MCF 10A (cell line): Measurements from ENCODE around the gene C19orf25. TPM values are rescaled to one million over a fixed set of nuclear protein-coding genes. Genes with fewer than 3 reads are reported as not detected.

Source experiments
- BruUV-seq: library from RNA; stranded (reverse); fragments of 400-500 nt; replicated peaks from 2 replicates; lab custom pipeline; 2021; lab: Mats Ljungman, UMichigan
- CTCF ChIA-PET: fragments of 300-600 bp; sonication (Branson Sonifier 250); formaldehyde crosslinking; extraction: SDS; loops from one replicate; lab custom pipeline; 2021; ENCODE audit warnings: antibody characterized with exemption, inconsistent platforms; lab: Yijun Ruan, JAX
- POLR2A ChIA-PET: fragments of 300-600, 350-650 bp; sonication (Branson Sonifier 250); formaldehyde crosslinking; extraction: SDS; loops from one replicate; lab custom pipeline; 2020; ENCODE audit warnings: antibody characterized with exemption, inconsistent platforms; lab: Yijun Ruan, JAX
- DNase-seq: peaks from one replicate; pipeline ENCODE4 v3.0.0-alpha.2; 2018; ENCODE audit not compliant: unreplicated experiment
- H3K27ac Mint-ChIP-seq: one replicate; pipeline ENCODE4 v1.8.0; 2022; ENCODE audit warnings: mild to moderate bottlenecking, low read depth, mixed read lengths; ENCODE audit not compliant: unreplicated experiment
- H3K27me3 Mint-ChIP-seq: one replicate; pipeline ENCODE4 v1.8.0; 2022; ENCODE audit warnings: mixed read lengths; ENCODE audit not compliant: insufficient read depth, unreplicated experiment
- H3K36me3 Mint-ChIP-seq: one replicate; pipeline ENCODE4 v1.8.0; 2022; ENCODE audit warnings: mild to moderate bottlenecking, moderate library complexity, mixed read lengths; ENCODE audit not compliant: insufficient read depth, unreplicated experiment
- H3K4me1 Mint-ChIP-seq: one replicate; pipeline ENCODE4 v1.8.0; 2022; ENCODE audit warnings: mixed read lengths; ENCODE audit not compliant: insufficient read depth, unreplicated experiment
- H3K4me3 Mint-ChIP-seq: one replicate; pipeline ENCODE4 v1.8.0; 2022; ENCODE audit warnings: mild to moderate bottlenecking, moderate library complexity, mixed read lengths; ENCODE audit not compliant: unreplicated experiment
- H3K9me3 Mint-ChIP-seq: one replicate; pipeline ENCODE4 v1.8.0; 2022; ENCODE audit warnings: mixed read lengths; ENCODE audit not compliant: unreplicated experiment
- intact Hi-C: fragments of 100-400 bp; cut with micrococcal nuclease; formaldehyde crosslinking; loops from 2 replicates; pipeline ENCODE4 v1.14.1; 2022
- total RNA-seq: library from RNA; stranded (reverse); gene quantifications from 2 replicates; pipeline ENCODE4 v1.2.3, GENCODE V29; 2022
- TF ChIP-seq, protein P1 (sequence below): fragments of 200-600 bp; IDR thresholded peaks from one replicate; pipeline ENCODE4 v1.8.0; 2022; ENCODE audit warnings: antibody characterized with exemption, mild to moderate bottlenecking; ENCODE audit not compliant: unreplicated experiment

The C19orf25 gene
- total RNA-seq, 1 experiment from 2014 or later, result 40.5 TPM

DNA sequence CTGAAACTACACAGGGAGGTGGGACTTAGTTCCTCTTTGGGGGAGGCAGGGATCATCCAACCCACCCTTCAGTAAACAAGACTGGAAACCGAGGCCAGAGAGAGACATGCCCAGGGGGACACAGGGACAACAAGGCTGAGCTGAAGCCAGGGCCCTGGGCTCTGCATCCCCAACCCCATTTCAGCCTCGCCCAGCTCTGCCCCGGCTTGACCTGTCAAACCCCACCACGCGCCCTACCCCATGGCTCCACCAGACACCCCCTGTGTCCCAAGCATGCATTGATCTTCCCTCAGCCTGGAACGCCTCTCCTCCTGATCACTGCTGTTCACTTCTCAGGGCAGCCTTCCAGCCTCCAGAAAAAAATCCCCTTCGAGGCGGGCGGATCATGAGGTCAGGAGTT is 31.1 kb downstream of the C19orf25 start:
- ChIA-PET POLR2A (no interaction called here), CTCF (no interaction called here)
- TF ChIP-seq, protein P1, sequence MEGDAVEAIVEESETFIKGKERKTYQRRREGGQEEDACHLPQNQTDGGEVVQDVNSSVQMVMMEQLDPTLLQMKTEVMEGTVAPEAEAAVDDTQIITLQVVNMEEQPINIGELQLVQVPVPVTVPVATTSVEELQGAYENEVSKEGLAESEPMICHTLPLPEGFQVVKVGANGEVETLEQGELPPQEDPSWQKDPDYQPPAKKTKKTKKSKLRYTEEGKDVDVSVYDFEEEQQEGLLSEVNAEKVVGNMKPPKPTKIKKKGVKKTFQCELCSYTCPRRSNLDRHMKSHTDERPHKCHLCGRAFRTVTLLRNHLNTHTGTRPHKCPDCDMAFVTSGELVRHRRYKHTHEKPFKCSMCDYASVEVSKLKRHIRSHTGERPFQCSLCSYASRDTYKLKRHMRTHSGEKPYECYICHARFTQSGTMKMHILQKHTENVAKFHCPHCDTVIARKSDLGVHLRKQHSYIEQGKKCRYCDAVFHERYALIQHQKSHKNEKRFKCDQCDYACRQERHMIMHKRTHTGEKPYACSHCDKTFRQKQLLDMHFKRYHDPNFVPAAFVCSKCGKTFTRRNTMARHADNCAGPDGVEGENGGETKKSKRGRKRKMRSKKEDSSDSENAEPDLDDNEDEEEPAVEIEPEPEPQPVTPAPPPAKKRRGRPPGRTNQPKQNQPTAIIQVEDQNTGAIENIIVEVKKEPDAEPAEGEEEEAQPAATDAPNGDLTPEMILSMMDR, result no peak
- BruUV-seq, result no TSS peak
- H3K36me3 Mint-ChIP-seq, result peaks cover 21% of the 10 kb centered on the region
- H3K4me1 Mint-ChIP-seq, result peaks cover under 1% of the 10 kb centered on the region
- DNase-seq, result no peak
- peaks cover 43% of the 10 kb centered on the region for H3K27me3 Mint-ChIP-seq
- H3K9me3 Mint-ChIP-seq, result no peaks in the 10 kb centered on the region
- H3K27ac Mint-ChIP-seq, result no peak overlapping the region
- intact Hi-C loops, result no loop called here
- H3K4me3 Mint-ChIP-seq, result no peak overlapping the region

DNA sequence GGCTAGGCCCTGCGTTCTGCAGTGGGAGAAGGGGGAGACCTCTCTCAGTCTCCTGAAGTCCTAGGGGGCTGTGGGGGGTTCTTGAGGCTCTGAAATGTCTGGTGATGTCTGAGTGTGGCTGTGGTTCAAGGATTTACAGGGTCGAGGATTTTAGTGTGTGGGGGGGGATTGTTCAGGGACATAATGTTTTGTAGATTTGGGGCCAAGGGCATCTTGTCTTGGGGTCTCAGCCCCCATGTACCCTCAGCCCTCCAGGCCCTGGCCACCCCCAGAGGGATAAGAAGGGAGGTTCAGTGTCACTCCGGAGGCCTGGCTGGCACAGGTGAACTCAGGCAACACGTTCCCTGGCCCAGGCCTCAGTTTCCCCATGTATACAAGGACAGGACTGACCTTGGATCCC is 31.5 kb downstream of the C19orf25 start:
- POLR2A ChIA-PET, result interaction anchor here (0.5 kb wide), 1 partner anchor 52 kb away, joined by 3 read pairs; no protein-coding TSS in a partner anchor

DNA sequence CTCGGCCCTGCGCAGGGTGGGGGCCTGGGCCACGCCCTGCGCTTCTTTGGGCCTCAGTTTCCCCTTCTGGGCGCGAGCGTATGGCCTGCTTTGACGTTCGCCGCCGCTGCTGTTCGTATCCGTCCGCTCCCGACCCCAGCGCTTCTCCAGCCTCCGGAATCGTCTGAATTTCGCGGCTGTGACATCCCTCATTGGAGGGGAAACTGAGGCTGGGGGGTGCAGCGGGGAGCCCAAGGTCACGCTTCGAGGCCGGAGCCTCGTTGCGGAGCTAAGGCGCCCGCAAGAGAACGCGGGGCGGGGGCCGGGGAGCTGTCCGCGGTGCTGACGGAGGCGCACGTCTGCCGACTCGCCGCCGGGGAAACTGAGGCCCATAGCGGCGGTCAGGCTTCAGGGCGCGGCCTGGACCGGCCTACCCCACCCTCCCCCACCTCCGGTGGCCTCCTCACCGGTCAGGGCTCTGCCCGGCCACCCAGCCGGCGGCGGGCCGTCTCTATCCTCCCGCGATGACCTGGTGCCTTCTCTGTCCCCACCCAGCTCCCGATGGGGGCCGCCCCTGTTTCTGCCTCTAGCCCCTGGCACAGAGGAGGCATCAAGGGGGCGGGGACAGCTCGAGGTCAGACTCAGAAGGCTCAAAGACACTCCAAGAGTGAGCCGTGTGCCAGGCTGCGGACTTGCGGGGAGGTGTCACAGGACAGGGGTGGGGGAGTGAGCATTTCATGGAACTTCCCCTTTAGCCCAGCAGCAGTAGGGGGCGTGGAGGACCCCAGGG is 32.1 kb downstream of the C19orf25 start:
- peaks cover 31% of the 10 kb centered on the region for H3K36me3 Mint-ChIP-seq
- intact Hi-C loops, result no loop called here
- no peaks in the 10 kb centered on the region for H3K9me3 Mint-ChIP-seq
- no peak for DNase-seq
- H3K4me3 Mint-ChIP-seq, result peak overlapping the region; percentile 52
- no peak overlapping the region for H3K27ac Mint-ChIP-seq
- H3K27me3 Mint-ChIP-seq, result peaks cover 43% of the 10 kb centered on the region
- BruUV-seq, result no TSS peak
- H3K4me1 Mint-ChIP-seq, result peaks cover 6% of the 10 kb centered on the region
- ChIA-PET POLR2A (interaction anchor here (0.5 kb wide), 1 partner anchor 51 kb away, joined by 3 read pairs; no protein-coding TSS in a partner anchor), CTCF (interaction anchor here (0.6 kb wide), 1 partner anchor 8 kb away, joined by 3 read pairs; no protein-coding TSS in a partner anchor)
- TF ChIP-seq, protein P1, result no peak

More for the DNA sequence above, 31.5 kb downstream of the C19orf25 start:
- intact Hi-C loops, result no loop called here
- BruUV-seq, result no TSS peak
- TF ChIP-seq, protein P1, result no peak
- Mint-ChIP-seq H3K27me3 (peaks cover 43% of the 10 kb centered on the region), H3K27ac (no peak overlapping the region), H3K4me1 (peaks cover 5% of the 10 kb centered on the region), H3K36me3 (peaks cover 25% of the 10 kb centered on the region), H3K9me3 (no peaks in the 10 kb centered on the region), H3K4me3 (peak overlapping the region; percentile 52)
- CTCF ChIA-PET, result no interaction called here
- no peak for DNase-seq

DNA sequence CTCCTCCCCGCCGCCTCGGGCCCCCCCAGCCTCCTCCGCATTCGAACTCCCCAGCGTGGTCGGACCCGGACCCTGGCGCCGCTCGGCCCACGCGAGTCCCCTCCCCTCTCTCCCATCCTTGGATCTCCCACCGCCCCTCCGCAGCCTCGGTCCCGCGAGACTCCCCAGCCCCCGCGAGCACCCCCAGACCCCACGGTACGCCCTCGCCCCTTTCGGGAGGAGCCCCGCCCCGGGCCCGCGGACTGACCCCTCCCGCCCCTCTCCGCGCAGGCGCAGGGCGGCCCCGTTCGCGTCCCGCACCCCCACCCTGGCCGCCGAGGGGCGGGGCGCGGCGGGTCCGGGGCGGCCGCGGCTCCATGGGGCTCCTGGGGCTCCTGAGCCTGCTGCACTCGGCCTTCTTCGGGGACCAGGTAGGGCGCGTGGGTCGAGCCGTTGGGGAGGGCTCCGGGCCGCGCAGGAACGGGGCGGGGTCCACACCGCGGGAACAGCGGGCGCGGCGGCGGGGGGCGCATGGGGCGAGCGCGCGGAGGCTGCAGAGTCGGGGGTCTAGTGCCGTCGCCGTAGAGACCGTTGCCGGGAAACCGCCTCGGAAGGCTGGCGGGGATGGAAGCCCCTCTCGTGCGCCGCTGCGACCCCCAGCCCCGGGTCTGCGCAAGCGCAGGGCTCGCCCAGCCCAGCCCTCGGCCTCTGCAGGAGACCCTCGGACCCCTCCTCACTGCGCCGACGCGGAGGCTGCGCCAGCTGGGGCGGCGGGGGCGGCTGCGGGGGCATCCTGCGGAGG is 32.9 kb downstream of the C19orf25 start:
- no peaks in the 10 kb centered on the region for H3K9me3 Mint-ChIP-seq
- peaks cover 38% of the 10 kb centered on the region for H3K36me3 Mint-ChIP-seq
- DNase-seq, result no peak
- peak overlapping the region; percentile 63 for H3K4me3 Mint-ChIP-seq
- peaks cover 6% of the 10 kb centered on the region for H3K4me1 Mint-ChIP-seq
- no TSS peak for BruUV-seq
- intact Hi-C loops, result no loop called here
- peaks cover 38% of the 10 kb centered on the region for H3K27me3 Mint-ChIP-seq
- ChIA-PET CTCF (interaction anchor here (0.5 to 1.2 kb wide), 8 partner anchors 9 to 160 kb away, joined by 3 to 6 read pairs (median 4); no protein-coding TSS in a partner anchor), POLR2A (no interaction called here)
- no peak overlapping the region for H3K27ac Mint-ChIP-seq
- TF ChIP-seq, protein P1, result no peak
